GM12878 (cell line): ENCODE results near the gene CD99. TPM values are rescaled to one million over a fixed set of nuclear protein-coding genes. Genes with fewer than 3 reads are reported as not detected.

ENCODE experiments used
- ATAC-seq: fragments of 200-7000 bp; cut with Tn5 transposase; 3 replicates; pipeline ENCODE4 v1.9.1; 2020; ENCODE audit warnings: mild to moderate bottlenecking, moderate library complexity
- BruUV-seq: library from RNA; stranded (reverse); fragments of 400-500 nt; replicated peaks from 2 replicates; lab custom pipeline; 2021; lab: Mats Ljungman, UMichigan
- CTCF ChIA-PET: fragments of 300-600 bp; sonication (Branson Sonifier 250); formaldehyde crosslinking; extraction: SDS; loops from one replicate; lab custom pipeline; 2021; ENCODE audit warnings: inconsistent platforms; lab: Yijun Ruan, JAX
- POLR2A ChIA-PET: fragments of 350-600 bp; formaldehyde crosslinking; extraction: SDS; loops from one replicate; lab custom pipeline; 2021; ENCODE audit warnings: inconsistent platforms; lab: Charles Lee
- RAD21 ChIA-PET: fragments of 300-600 bp; sonication (Branson Sonifier 250); formaldehyde crosslinking; loops from one replicate; lab custom pipeline; 2023; ENCODE audit warnings: antibody characterized with exemption; ENCODE audit not compliant: unreplicated experiment; lab: Charles Lee
- SMC1A ChIA-PET: fragments of 300-600 bp; sonication (Branson Sonifier 250); formaldehyde crosslinking; loops from one replicate; lab custom pipeline; 2023; ENCODE audit not compliant: unreplicated experiment, uncharacterized antibody; lab: Charles Lee
- DNase-seq: peaks from one replicate; pipeline ENCODE4 v3.0.0-alpha.2; 2011; ENCODE audit warnings: low read depth, low spot score
- FAIRE-seq: peaks from 3 replicates; lab custom pipeline; 2011; peaks lifted over from hg19 to GRCh38; lab: Jason Lieb, UNC
- H2AFZ ChIP-seq: 2 replicates; pipeline ENCODE4 v1.6.0; 2011; ENCODE audit warnings: low read depth, low read length, control low read depth; ENCODE audit not compliant: control insufficient read depth
- H3K27ac ChIP-seq: 2 replicates; pipeline ENCODE4 v1.5.1; 2011; ENCODE audit warnings: control low read depth; ENCODE audit not compliant: control insufficient read depth, insufficient read depth
- H3K27me3 ChIP-seq, 2 experiments: replicated peaks in 1 of 2; 2 replicates each; pipeline versions ENCODE4 v1.6.0 to v1.6.1; 2011; ENCODE audit warnings: low read length in 1 of 2; ENCODE audit not compliant: control insufficient read depth in 2 of 2, insufficient read depth in 2 of 2
- H3K36me3 ChIP-seq, 2 experiments: 2 replicates each; pipeline ENCODE4 v1.5.1; 2011; ENCODE audit warnings: low read length in 1 of 2; ENCODE audit not compliant: control insufficient read depth in 2 of 2, insufficient read depth in 2 of 2
- H3K4me1 ChIP-seq: 2 replicates; pipeline ENCODE4 v1.6.1; 2011; ENCODE audit warnings: mild to moderate bottlenecking, low read length, moderate library complexity, mixed read lengths; ENCODE audit not compliant: control insufficient read depth, insufficient read depth
- H3K4me2 ChIP-seq: 2 replicates; pipeline ENCODE4 v1.6.0; 2011; ENCODE audit warnings: control low read depth; ENCODE audit not compliant: control insufficient read depth, insufficient read depth
- H3K4me3 ChIP-seq: fragments of 200-600 bp; sonication (generic); 2 replicates; pipeline ENCODE4 v1.5.1; 2016
- H3K79me2 ChIP-seq: 2 replicates; pipeline ENCODE4 v1.6.0; 2011; ENCODE audit warnings: low read length; ENCODE audit not compliant: control insufficient read depth, insufficient read depth
- H3K9ac ChIP-seq: 2 replicates; pipeline ENCODE4 v1.8.0; 2011; ENCODE audit warnings: low read length, control low read depth, mixed read lengths; ENCODE audit not compliant: control insufficient read depth, insufficient read depth
- H3K9me3 ChIP-seq: replicated peaks from 3 replicates; pipeline ENCODE4 v1.5.1; 2011; ENCODE audit warnings: mild to moderate bottlenecking, low read length; ENCODE audit not compliant: control insufficient read depth, insufficient read depth
- H4K20me1 ChIP-seq: 2 replicates; pipeline ENCODE4 v1.6.0; 2011; ENCODE audit not compliant: control insufficient read depth, insufficient read depth
- CHD1 ChIP-seq: IDR thresholded peaks from 2 replicates; pipeline ENCODE4 v1.6.1; 2012; ENCODE audit warnings: low read depth, low read length, improper control_type of control experiment
- CREM ChIP-seq: IDR thresholded peaks from 2 replicates; pipeline ENCODE4 v1.6.1; 2014; ENCODE audit warnings: antibody characterized with exemption, low read depth
- IRF5 ChIP-seq: fragments of 450-650 bp; IDR thresholded peaks from 2 replicates; pipeline ENCODE4 v1.6.1; 2017; ENCODE audit warnings: borderline replicate concordance
- MEF2B ChIP-seq: fragments of 450-650 bp; IDR thresholded peaks from 2 replicates; pipeline ENCODE4 v1.6.1; 2018; ENCODE audit warnings: mild to moderate bottlenecking, moderate library complexity; ENCODE audit not compliant: partially characterized antibody, poor library complexity, severe bottlenecking
- MTA2 ChIP-seq: fragments of 450-650 bp; IDR thresholded peaks from 2 replicates; pipeline ENCODE4 v1.6.1; 2016; ENCODE audit warnings: low read depth, mild to moderate bottlenecking, moderate library complexity
- WGBS: methylation state at CpG from one replicate; pipeline ENCODE4 v1.1.6; 2016; ENCODE audit warnings: low lambda C conversion rate; ENCODE audit not compliant: insufficient replicate concordance, insufficient coverage; ENCODE audit errors: missing lambda C conversion rate; 5-methylcytosine and 5-hydroxymethylcytosine counted together
- in situ Hi-C: fragments of 300-500 bp; cut with MboI; formaldehyde crosslinking; loops from 9 replicates; pipeline ENCODE4 v1.14.3; 2018; ENCODE audit warnings: mixed read lengths
- intact Hi-C: fragments of 100-400 bp; cut with micrococcal nuclease; formaldehyde crosslinking; loops from one replicate; pipeline ENCODE4 v1.14.2; 2022; ENCODE audit not compliant: unreplicated experiment
- polyA plus RNA-seq, 11 experiments: library from polyadenylated mRNA; depleted of rRNA in 4 of 11; unstranded in 6 of 11; stranded (reverse) in 5 of 11; fragments of >200 nt; fragmentation: Nextera tagmentation in 4 of 11; fragmentation: Illumina TruSeq in 1 of 11; extraction: Ambion mirVana in 4 of 11; extraction: Trizol in 1 of 11; gene quantifications; 1 replicate in 1 of 11; 2 replicates in 10 of 11; pipeline versions ENCODE4 v1.2.1 to v1.2.3, GENCODE V29; 2011 to 2016; ENCODE audit warnings: inconsistent platforms in 2 of 11, missing spikeins in 2 of 11, low read depth in 1 of 11
- total RNA-seq, 4 experiments: library from RNA; depleted of rRNA in 3 of 4; stranded (reverse); fragments of >200 nt in 3 of 4; fragmentation: Illumina TruSeq in 1 of 4; extraction: Trizol in 1 of 4; gene quantifications; 2 replicates each; pipeline versions ENCODE4 v1.2.1 to v1.2.3, GENCODE V29; 2013 to 2021
- TF ChIP-seq, protein P1 (sequence below): fragments of 450-650 bp; IDR thresholded peaks from 2 replicates; pipeline ENCODE4 v1.6.1; 2018; ENCODE audit warnings: borderline replicate concordance, mild to moderate bottlenecking; ENCODE audit not compliant: partially characterized antibody

The CD99 gene
- total and polyA plus RNA-seq, 10 of the 15 experiments (the other 5 are each of a cell fraction or from before 2014, with no cell fraction given) = 24.8 to 242 (median 158) TPM

DNA sequence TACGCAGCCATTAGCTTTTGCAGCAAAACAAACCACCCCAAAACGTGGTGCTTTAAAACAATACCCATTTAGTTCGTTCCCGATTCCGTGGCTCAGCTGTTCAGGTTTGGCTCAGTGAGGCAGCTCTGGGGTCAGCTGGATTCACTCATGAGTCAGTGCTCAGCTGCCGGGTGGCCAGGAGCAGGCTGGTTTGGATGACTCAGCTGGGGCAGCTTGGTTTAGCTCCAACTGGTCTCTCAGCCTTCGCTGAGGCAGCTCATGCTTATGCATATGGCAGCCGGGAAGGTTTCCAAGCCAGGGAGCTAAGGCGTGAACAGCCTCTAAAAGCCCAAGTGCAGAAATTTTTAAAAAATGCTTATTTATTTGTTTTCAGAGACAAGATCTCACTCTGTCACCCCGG is 13.3 kb upstream of the CD99 start:
- WGBS = 60% methylated on average over 10 of the region's 10 CpGs
- in situ Hi-C loops = no loop called here
- ATAC-seq = no peak
- no peak overlapping the region for H3K27ac ChIP-seq
- H3K4me1 ChIP-seq = no peaks in the 10 kb centered on the region
- H4K20me1 ChIP-seq = no peaks in the 10 kb centered on the region
- no peaks in the 10 kb centered on the region for H3K36me3 ChIP-seq
- H3K4me3 ChIP-seq = no peak overlapping the region
- TF ChIP-seq MEF2B (no peak), CHD1 (no peak), CREM (no peak), MTA2 (no peak), IRF5 (no peak)
- TF ChIP-seq, protein P1, sequence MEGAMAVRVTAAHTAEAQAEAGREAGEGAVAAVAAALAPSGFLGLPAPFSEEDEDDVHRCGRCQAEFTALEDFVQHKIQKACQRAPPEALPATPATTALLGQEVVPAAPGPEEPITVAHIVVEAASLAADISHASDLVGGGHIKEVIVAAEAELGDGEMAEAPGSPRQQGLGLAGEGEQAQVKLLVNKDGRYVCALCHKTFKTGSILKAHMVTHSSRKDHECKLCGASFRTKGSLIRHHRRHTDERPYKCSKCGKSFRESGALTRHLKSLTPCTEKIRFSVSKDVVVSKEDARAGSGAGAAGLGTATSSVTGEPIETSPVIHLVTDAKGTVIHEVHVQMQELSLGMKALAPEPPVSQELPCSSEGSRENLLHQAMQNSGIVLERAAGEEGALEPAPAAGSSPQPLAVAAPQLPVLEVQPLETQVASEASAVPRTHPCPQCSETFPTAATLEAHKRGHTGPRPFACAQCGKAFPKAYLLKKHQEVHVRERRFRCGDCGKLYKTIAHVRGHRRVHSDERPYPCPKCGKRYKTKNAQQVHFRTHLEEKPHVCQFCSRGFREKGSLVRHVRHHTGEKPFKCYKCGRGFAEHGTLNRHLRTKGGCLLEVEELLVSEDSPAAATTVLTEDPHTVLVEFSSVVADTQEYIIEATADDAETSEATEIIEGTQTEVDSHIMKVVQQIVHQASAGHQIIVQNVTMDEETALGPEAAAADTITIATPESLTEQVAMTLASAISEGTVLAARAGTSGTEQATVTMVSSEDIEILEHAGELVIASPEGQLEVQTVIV = no peak
- TF ChIP-seq, all 136 proteins: peak for 0
- no TSS peak for BruUV-seq
- CTCF ChIA-PET = no interaction called here
- Histone ChIP-seq H3K9ac (no peak overlapping the region), H3K79me2 (no peaks in the 10 kb centered on the region), H3K9me3 (no peaks in the 10 kb centered on the region), H2AFZ (no peak overlapping the region), H3K4me2 (no peak overlapping the region), H3K27me3 (no peaks in the 10 kb centered on the region)
- RAD21 ChIA-PET = no interaction called here
- POLR2A ChIA-PET = no interaction called here
- DNase-seq (no peak), FAIRE-seq (no peak)
- intact Hi-C loops = no loop called here
- SMC1A ChIA-PET = no interaction called here
